PC-3 (cell line): ENCODE results near the gene BRAT1.

Experiments
- EZH2phosphoT487 ChIP-seq: fragments of 300-600 bp; sonication (generic); IDR thresholded peaks from 2 replicates; pipeline ENCODE4 v1.6.1; 2018; ENCODE audit warnings: mild to moderate bottlenecking, antibody characterized with exemption, low read length, borderline replicate concordance
- TF ChIP-seq, protein P1 (sequence below): fragments of 300-600 bp; sonication (generic); conservative IDR thresholded peaks from 2 replicates; pipeline ENCODE4 v1.5.1; 2017; ENCODE audit warnings: antibody characterized with exemption, low read depth, mild to moderate bottlenecking, low read length

DNA sequence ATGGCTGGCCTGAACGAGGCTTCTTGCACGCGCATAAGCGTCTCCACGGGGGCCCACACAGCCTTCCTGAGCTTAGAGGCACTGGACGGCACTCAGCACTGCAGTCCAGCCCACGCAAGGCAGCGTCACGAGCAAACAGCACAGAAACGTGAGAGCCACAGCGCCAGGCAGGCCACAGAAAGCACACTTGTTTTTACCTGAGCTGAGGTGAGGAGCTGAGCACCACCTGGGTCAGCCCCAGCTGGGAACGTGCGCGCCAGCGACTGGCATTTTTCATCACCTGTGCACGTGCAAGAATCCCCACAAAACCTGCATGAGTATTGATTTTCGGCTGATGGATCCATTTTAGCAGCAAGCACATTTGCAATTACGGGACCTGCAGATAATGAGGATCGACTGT, 30.1 kb upstream of the BRAT1 start:
- TF ChIP-seq, protein P1, sequence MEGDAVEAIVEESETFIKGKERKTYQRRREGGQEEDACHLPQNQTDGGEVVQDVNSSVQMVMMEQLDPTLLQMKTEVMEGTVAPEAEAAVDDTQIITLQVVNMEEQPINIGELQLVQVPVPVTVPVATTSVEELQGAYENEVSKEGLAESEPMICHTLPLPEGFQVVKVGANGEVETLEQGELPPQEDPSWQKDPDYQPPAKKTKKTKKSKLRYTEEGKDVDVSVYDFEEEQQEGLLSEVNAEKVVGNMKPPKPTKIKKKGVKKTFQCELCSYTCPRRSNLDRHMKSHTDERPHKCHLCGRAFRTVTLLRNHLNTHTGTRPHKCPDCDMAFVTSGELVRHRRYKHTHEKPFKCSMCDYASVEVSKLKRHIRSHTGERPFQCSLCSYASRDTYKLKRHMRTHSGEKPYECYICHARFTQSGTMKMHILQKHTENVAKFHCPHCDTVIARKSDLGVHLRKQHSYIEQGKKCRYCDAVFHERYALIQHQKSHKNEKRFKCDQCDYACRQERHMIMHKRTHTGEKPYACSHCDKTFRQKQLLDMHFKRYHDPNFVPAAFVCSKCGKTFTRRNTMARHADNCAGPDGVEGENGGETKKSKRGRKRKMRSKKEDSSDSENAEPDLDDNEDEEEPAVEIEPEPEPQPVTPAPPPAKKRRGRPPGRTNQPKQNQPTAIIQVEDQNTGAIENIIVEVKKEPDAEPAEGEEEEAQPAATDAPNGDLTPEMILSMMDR: no peak
- no peak for TF ChIP-seq EZH2phosphoT487
